UCSD-AML1 (cell line): Measurements from ENCODE around the gene DEFB112.

ENCODE experiments used
- DNase-seq: peaks from one replicate; lab custom pipeline; 2025; ENCODE audit not compliant: unreplicated experiment; lab: John Stamatoyannopoulos, UW

DEFB112 gene

GRCh38 chr6:50003139-50003538 is 46.6 kb downstream of the DEFB112 start:
- DNase-seq = no peak

GRCh38 chr6:49995278-49995677 is 54.5 kb downstream of the DEFB112 start:
- DNase-seq = no peak
